Esophagus squamous epithelium (tissue), 4 donors: ENCODE data around the gene RAP1B.

Experiments
- POLR2A ChIP-seq, 4 donors: fragments of 450-650 bp; IDR thresholded peaks; one replicate each; pipeline ENCODE4 v1.6.1; 2017; ENCODE audit warnings: antibody characterized with exemption in 4 of 4, mild to moderate bottlenecking in 4 of 4, moderate library complexity in 3 of 4
- TF ChIP-seq, protein P1 (sequence below), 6 experiments: fragments of 450-650 bp in 4 of 6; fragments of 200-600 bp in 2 of 6; sonication (generic) in 2 of 6; IDR thresholded peaks; one replicate each; pipeline ENCODE4 v1.5.1; 2016 to 2019; ENCODE audit warnings: antibody characterized with exemption in 6 of 6, mild to moderate bottlenecking in 4 of 6, moderate library complexity in 4 of 6

DNA sequence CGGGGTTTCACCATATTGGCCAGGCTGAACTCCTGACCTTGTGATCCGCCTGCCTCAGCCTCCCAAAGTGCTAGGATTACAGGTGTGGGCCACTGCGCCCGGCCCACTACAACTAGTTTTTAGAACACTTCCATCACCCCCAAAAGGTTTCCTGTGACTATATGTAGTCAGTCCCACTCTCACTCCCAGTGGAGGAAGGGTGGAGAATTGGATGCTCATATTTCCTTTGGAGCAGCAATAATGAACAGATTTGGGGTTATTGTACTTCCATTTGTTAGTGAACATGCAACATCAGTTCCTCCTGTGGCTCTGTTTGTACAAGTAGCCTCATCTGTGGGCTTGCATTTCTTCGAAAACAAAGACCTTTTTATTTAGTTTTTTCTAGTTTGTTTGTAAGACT lies 35.8 kb downstream of the RAP1B start:
- TF ChIP-seq POLR2A (IDR thresholded peaks at IDR 0.05) = no peak
- TF ChIP-seq, protein P1, sequence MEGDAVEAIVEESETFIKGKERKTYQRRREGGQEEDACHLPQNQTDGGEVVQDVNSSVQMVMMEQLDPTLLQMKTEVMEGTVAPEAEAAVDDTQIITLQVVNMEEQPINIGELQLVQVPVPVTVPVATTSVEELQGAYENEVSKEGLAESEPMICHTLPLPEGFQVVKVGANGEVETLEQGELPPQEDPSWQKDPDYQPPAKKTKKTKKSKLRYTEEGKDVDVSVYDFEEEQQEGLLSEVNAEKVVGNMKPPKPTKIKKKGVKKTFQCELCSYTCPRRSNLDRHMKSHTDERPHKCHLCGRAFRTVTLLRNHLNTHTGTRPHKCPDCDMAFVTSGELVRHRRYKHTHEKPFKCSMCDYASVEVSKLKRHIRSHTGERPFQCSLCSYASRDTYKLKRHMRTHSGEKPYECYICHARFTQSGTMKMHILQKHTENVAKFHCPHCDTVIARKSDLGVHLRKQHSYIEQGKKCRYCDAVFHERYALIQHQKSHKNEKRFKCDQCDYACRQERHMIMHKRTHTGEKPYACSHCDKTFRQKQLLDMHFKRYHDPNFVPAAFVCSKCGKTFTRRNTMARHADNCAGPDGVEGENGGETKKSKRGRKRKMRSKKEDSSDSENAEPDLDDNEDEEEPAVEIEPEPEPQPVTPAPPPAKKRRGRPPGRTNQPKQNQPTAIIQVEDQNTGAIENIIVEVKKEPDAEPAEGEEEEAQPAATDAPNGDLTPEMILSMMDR (IDR thresholded peaks at IDR 0.05) = no peak
